SK-N-SH treated with all-trans-retinoic acid at 6 μM for 48 hours (cell line): ENCODE results near the gene DNAJC17.

ENCODE experiments used
- RARB ChIP-seq: fragments of 250-450 bp; sonication (Bioruptor Pico); IDR thresholded peaks from 2 replicates; pipeline ENCODE4 v1.8.0; 2021; ENCODE audit warnings: mild to moderate bottlenecking, moderate library complexity
- TCF4 ChIP-seq: fragments of 250-450 bp; sonication (Bioruptor Pico); IDR thresholded peaks from 2 replicates; pipeline ENCODE4 v1.8.0; 2021; ENCODE audit warnings: mild to moderate bottlenecking, moderate library complexity, borderline replicate concordance

DNA sequence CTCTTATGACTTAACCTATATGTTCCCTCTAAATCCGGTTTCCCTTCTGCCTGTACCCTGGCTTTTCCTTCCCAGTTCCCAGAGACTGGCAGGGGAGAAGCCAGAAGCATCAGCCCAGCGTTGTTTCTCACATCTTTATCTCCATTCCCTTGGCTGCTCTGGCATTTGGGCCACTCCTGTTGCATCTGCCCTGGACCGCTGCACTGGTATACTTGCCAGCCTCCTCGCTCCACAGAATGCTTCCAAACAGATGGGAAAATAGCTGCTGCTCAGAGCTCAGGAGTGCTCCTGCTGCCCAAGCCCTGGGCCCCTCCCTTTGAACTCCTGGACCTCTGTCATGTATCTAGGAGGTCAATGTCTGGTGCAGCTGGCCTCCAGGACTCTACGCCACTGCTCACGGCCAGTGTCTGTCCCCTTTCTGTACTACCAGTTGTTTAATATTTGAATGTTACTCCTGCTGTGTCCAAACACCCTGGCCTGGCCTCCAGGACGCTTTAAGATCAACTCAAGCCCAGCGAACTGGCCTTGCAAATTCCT, 43.4 kb upstream of the DNAJC17 start:
- no peak for TF ChIP-seq RARB (CRISPR knock-in tag)
- TF ChIP-seq TCF4 (CRISPR knock-in tag), result no peak
